Activated B cell treated with CpG ODN at 0.5 μM for 24 hours (primary cell): ENCODE results near the gene TRAPPC3L. TPM values are rescaled to one million over a fixed set of nuclear protein-coding genes. Genes with fewer than 3 reads are reported as not detected.
A peak's percentile ranks its signal among the peaks of the same experiment; 100 is the strongest.

Source experiments
- ATAC-seq: fragments of 200-7000 bp; cut with Tn5 transposase; one replicate; pipeline ENCODE4 v1.10.0; 2021; ENCODE audit warnings: low read depth, mild to moderate bottlenecking, moderate library complexity
- CTCF ChIA-PET: fragments of 350-600 bp; sonication (Branson Sonifier 250); formaldehyde crosslinking; loops from one replicate; lab custom pipeline; 2021; ENCODE audit warnings: antibody characterized with exemption; lab: Charles Lee
- POLR2A ChIA-PET: fragments of 350-600 bp; sonication (Branson Sonifier 250); formaldehyde crosslinking; loops from one replicate; lab custom pipeline; 2021; ENCODE audit warnings: antibody characterized with exemption; lab: Charles Lee
- DNase-seq: peaks from one replicate; pipeline ENCODE4 v3.0.0; 2022
- H3K27ac Mint-ChIP-seq: one replicate; pipeline ENCODE4 v1.8.0; 2020; ENCODE audit warnings: mixed read lengths
- H3K27me3 Mint-ChIP-seq: one replicate; pipeline ENCODE4 v1.8.0; 2021; ENCODE audit warnings: mixed read lengths
- H3K36me3 Mint-ChIP-seq: one replicate; pipeline ENCODE4 v1.8.0; 2021; ENCODE audit warnings: low read depth, mixed read lengths
- H3K4me1 Mint-ChIP-seq: one replicate; pipeline ENCODE4 v1.8.0; 2021; ENCODE audit warnings: mixed read lengths
- H3K4me3 Mint-ChIP-seq: one replicate; pipeline ENCODE4 v1.8.0; 2020; ENCODE audit warnings: mild to moderate bottlenecking, mixed read lengths
- H3K9me3 Mint-ChIP-seq: one replicate; pipeline ENCODE4 v1.8.0; 2020; ENCODE audit warnings: mixed read lengths
- intact Hi-C: fragments of 100-400 bp; cut with micrococcal nuclease; formaldehyde crosslinking; loops from one replicate; pipeline ENCODE4 v1.15.1; 2024
- total RNA-seq: library from RNA; stranded (reverse); gene quantifications from 2 replicates; pipeline ENCODE4 v1.2.3, GENCODE V29; 2022
- TF ChIP-seq, protein P1 (sequence below): fragments of 200-600 bp; IDR thresholded peaks from one replicate; pipeline ENCODE4 v1.8.0; 2022; ENCODE audit warnings: antibody characterized with exemption, mild to moderate bottlenecking

TRAPPC3L gene
- total RNA-seq, 1 donor from 2014 or later = not detected

DNA sequence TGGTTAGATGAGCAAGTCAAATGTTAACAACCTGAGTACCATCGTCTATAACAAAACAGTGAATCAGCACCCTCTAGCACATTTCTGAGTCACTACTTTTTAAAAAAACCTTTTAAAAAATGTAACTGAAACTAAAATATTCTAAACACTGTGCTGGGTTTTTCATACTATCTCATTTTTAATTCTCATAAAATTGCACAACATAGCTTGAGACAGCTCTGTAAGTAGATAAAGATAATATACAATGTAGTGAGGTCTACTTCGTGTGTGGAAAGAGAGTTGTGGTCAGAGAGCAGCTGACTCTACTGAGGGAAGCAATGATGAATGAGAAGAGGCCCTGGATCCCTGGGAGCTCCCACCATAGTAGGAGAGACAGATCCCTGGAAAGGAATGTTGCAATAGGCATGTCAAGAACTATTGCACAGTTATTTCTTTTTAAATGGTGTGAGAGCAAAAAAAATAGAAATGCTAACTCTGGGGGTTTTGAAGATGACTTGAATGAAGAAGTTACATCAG is 97.9 kb downstream of the TRAPPC3L start:
- no peak overlapping the region for H3K27ac Mint-ChIP-seq
- TF ChIP-seq, protein P1, sequence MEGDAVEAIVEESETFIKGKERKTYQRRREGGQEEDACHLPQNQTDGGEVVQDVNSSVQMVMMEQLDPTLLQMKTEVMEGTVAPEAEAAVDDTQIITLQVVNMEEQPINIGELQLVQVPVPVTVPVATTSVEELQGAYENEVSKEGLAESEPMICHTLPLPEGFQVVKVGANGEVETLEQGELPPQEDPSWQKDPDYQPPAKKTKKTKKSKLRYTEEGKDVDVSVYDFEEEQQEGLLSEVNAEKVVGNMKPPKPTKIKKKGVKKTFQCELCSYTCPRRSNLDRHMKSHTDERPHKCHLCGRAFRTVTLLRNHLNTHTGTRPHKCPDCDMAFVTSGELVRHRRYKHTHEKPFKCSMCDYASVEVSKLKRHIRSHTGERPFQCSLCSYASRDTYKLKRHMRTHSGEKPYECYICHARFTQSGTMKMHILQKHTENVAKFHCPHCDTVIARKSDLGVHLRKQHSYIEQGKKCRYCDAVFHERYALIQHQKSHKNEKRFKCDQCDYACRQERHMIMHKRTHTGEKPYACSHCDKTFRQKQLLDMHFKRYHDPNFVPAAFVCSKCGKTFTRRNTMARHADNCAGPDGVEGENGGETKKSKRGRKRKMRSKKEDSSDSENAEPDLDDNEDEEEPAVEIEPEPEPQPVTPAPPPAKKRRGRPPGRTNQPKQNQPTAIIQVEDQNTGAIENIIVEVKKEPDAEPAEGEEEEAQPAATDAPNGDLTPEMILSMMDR = no peak
- H3K27me3 Mint-ChIP-seq = no peaks in the 10 kb centered on the region
- no peak for ATAC-seq
- H3K9me3 Mint-ChIP-seq = no peaks in the 10 kb centered on the region
- H3K4me3 Mint-ChIP-seq = no peak overlapping the region
- no peaks in the 10 kb centered on the region for H3K36me3 Mint-ChIP-seq
- peaks cover 44% of the 10 kb centered on the region for H3K4me1 Mint-ChIP-seq
- POLR2A ChIA-PET = no interaction called here
- DNase-seq = no peak
- CTCF ChIA-PET = interaction anchor here (0.6 to 4.0 kb wide), 2 partner anchors 135 to 160 kb away, joined by 3 to 33 read pairs; no protein-coding TSS in a partner anchor
- intact Hi-C loops = no loop called here

DNA sequence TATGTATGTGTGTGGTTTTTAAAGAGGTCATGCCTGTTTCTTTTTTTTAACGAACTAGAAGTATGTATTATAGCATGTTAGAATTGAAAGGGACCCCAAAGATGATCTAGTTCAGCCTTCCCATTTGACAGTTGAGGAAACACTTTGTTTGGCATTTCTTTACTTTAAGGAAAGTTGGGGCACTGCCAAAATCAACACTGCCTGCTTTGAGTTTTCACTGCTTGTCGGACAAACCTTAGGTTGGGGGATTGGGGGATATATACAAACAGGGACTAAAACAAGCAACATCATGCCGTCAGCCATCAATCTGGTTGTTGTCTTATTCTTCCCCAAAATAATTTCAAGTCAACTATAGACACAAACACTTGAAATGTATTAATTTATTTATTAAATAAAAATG is 98.4 kb downstream of the TRAPPC3L start:
- DNase-seq (no peak), ATAC-seq (no peak)
- H3K4me3 Mint-ChIP-seq = no peak overlapping the region
- peaks cover 44% of the 10 kb centered on the region for H3K4me1 Mint-ChIP-seq
- H3K36me3 Mint-ChIP-seq = no peaks in the 10 kb centered on the region
- POLR2A ChIA-PET = interaction anchor here (0.8 to 1.6 kb wide), 3 partner anchors 14 to 168 kb away, joined by 3 to 6 read pairs (median 3); partner anchors contain the start of genes CALHM6 and TSPYL1
- H3K27me3 Mint-ChIP-seq = no peaks in the 10 kb centered on the region
- intact Hi-C loops = no loop called here
- no peaks in the 10 kb centered on the region for H3K9me3 Mint-ChIP-seq
- CTCF ChIA-PET = interaction anchor here (0.8 to 5.2 kb wide), 6 partner anchors 18 to 162 kb away, joined by 3 to 33 read pairs (median 3); no protein-coding TSS in a partner anchor
- no peak overlapping the region for H3K27ac Mint-ChIP-seq
- TF ChIP-seq, protein P1 = no peak

DNA sequence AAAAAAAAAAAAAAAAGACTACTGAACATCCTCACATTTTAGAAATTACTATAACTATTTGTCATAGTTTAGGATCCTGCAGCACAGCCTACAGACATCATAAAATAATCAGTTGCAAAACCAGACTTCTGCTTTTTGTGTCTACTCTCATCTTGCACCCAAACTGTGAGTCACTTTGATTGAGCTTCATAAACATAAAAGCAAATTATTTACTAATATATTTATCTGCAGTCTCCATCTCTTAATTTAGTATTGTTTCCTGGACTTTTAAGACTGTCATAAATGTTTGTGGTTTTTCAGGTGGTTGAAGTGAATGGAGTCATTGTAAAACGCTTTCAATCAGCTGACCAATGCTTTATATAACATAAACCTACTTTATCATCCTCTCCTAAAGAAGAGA is 99.1 kb downstream of the TRAPPC3L start:
- intact Hi-C loops = no loop called here
- DNase-seq (no peak), ATAC-seq (peak; percentile 11)
- Mint-ChIP-seq H3K4me3 (no peak overlapping the region), H3K36me3 (no peaks in the 10 kb centered on the region), H3K27ac (no peak overlapping the region), H3K4me1 (peaks cover 38% of the 10 kb centered on the region), H3K9me3 (no peaks in the 10 kb centered on the region), H3K27me3 (no peaks in the 10 kb centered on the region)
- POLR2A ChIA-PET = interaction anchor here (0.7 to 1.6 kb wide), 4 partner anchors 14 to 167 kb away, joined by 3 to 8 read pairs (median 4); partner anchors contain the start of genes CALHM6 and TSPYL1
- CTCF ChIA-PET = interaction anchor here (0.8 to 5.2 kb wide), 7 partner anchors 19 to 161 kb away, joined by 3 to 33 read pairs (median 3); no protein-coding TSS in a partner anchor
- TF ChIP-seq, protein P1 = no peak

DNA sequence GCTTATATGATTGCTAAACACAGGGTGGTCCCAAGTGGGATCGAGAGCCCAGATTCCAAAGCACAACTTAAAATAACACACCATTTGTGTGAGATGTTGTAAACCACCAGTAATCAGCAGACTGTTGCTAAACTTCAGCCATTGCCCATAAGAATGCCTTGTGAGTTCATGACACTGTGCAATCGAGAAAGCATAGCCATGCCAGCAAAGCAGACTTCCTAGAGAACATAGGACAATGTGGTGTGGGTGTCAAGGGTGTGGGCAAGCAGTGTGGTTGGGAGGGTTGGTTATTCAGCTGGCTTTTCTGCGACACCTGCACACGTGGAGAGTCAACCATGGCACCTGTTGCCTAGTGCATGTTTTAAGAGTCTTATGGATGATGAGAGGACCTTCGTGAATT is 100.4 kb downstream of the TRAPPC3L start:
- no peak overlapping the region for H3K27ac Mint-ChIP-seq
- DNase-seq (no peak), ATAC-seq (no peak)
- peaks cover 27% of the 10 kb centered on the region for H3K4me1 Mint-ChIP-seq
- TF ChIP-seq, protein P1 = no peak
- no peaks in the 10 kb centered on the region for H3K27me3 Mint-ChIP-seq
- CTCF ChIA-PET = interaction anchor here (0.6 to 5.2 kb wide), 15 partner anchors 16 to 227 kb away, joined by 3 to 33 read pairs (median 4); partner anchors contain the start of gene CALHM6
- no peaks in the 10 kb centered on the region for H3K36me3 Mint-ChIP-seq
- POLR2A ChIA-PET = interaction anchor here (0.6 to 1.6 kb wide), 2 partner anchors 40 to 166 kb away, joined by 3 to 6 read pairs; partner anchors contain the start of gene TSPYL1
- intact Hi-C loops = loop anchor here (2.0 kb wide), 3 partner anchors 18 to 74 kb away; partner anchors contain the start of gene DSE
- no peak overlapping the region for H3K4me3 Mint-ChIP-seq
- no peaks in the 10 kb centered on the region for H3K9me3 Mint-ChIP-seq

Other genes with a start within 250 kb of the TRAPPC3L start
- gene DSE, start 174.7 kb downstream of the TRAPPC3L start, total RNA-seq = 22.2 and 23.4 TPM in 2 replicates
- gene CALHM6, start 84.3 kb downstream of the TRAPPC3L start, total RNA-seq = 15.0 and 16.5 TPM in 2 replicates
- not detected in 2 replicates for gene CALHM5, start 34.0 kb downstream of the TRAPPC3L start, total RNA-seq
- not detected in 2 replicates for gene CALHM4, start 8.1 kb upstream of the TRAPPC3L start, total RNA-seq
- gene RWDD1, start 25.8 kb upstream of the TRAPPC3L start, total RNA-seq = 30.9 and 33.8 TPM in 2 replicates
- gene RSPH4A, start 70.8 kb upstream of the TRAPPC3L start, total RNA-seq = 0.39 and 0.40 TPM in 2 replicates
- gene ZUP1, start 123.1 kb upstream of the TRAPPC3L start, total RNA-seq = 22.0 and 25.9 TPM in 2 replicates
- gene KPNA5, start 135.5 kb upstream of the TRAPPC3L start, total RNA-seq = 25.0 and 29.9 TPM in 2 replicates
- gene FAM162B, start 220.0 kb upstream of the TRAPPC3L start, total RNA-seq = not detected in 2 replicates